ENCODE measurements around the gene TRIP4.

DNA sequence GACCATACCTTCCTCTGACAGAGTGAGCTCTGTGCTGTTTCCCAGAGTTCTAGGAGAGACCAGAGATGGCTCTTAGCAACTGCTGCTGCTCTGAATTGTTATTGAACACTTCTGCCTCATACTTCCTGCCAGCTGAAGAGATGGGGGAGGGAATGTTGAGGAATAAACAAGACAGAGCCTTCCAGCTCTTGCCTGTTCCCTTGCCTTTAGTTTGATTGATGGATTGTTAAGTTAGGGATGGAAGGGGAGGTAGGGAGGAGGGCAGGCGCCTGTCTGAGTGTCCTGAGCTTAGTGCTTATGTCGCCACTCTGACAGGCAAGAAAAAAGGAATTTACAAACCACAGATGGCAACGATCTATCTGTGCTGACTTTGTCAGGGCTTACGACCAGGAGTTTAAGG is 115.6 kb downstream of the TRIP4 start:
- TF ChIP-seq CTCF (IDR thresholded peaks at IDR 0.05 in 2 of 3, conservative IDR thresholded peaks at IDR 0.05 in 1 of 3; ENCODE audit: insufficient read depth in 2 of 3, low read depth in 1 of 3, low read length in 3 of 3) (no peak), FOXA1 (IDR thresholded peaks at IDR 0.05; ENCODE audit: borderline replicate concordance) (no peak), PHB (CRISPR knock-in tag; IDR thresholded peaks at IDR 0.05) (no peak), MTF1 (CRISPR knock-in tag; IDR thresholded peaks at IDR 0.05; ENCODE audit: borderline replicate concordance) (no peak), CREM (IDR thresholded peaks at IDR 0.05; ENCODE audit: low read depth) (no peak), PPARD (CRISPR knock-in tag; IDR thresholded peaks at IDR 0.05) (no peak)

All from K562 (cell line).